Measurements from ENCODE around the gene SLC22A17.

DNA sequence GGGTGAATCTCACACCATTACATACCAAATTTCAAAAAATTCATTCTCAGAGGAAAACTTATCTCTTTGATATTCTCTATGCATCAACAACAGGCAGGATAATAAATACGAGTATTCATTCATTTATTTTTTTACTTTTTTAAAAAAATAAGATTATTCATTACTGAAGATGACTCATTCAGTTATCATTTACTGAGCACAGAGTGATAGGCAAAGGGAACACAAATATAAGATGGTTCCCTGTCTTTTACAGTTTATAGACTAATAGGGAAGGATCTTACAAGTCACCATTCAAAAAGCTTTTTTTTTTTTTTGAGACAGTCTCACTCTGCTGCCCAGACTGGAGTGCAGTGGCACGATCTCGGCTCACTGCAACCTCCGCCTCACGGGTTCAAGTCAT, 36.4 kb downstream of the SLC22A17 start:
- TF ChIP-seq CREB1 (IDR thresholded peaks at IDR 0.05), result no peak
- no peak for TF ChIP-seq CTBP2 (IDR thresholded peaks at IDR 0.05; ENCODE audit: borderline replicate concordance, insufficient read depth, insufficient read length, low read length)
- TF ChIP-seq, protein P1, sequence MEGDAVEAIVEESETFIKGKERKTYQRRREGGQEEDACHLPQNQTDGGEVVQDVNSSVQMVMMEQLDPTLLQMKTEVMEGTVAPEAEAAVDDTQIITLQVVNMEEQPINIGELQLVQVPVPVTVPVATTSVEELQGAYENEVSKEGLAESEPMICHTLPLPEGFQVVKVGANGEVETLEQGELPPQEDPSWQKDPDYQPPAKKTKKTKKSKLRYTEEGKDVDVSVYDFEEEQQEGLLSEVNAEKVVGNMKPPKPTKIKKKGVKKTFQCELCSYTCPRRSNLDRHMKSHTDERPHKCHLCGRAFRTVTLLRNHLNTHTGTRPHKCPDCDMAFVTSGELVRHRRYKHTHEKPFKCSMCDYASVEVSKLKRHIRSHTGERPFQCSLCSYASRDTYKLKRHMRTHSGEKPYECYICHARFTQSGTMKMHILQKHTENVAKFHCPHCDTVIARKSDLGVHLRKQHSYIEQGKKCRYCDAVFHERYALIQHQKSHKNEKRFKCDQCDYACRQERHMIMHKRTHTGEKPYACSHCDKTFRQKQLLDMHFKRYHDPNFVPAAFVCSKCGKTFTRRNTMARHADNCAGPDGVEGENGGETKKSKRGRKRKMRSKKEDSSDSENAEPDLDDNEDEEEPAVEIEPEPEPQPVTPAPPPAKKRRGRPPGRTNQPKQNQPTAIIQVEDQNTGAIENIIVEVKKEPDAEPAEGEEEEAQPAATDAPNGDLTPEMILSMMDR (IDR thresholded peaks at IDR 0.05; ENCODE audit: control extremely low read depth in 1 of 3, insufficient read depth in 1 of 3, low read depth in 1 of 3, low read length in 3 of 3), result no peak
- TF ChIP-seq TAF1 (IDR thresholded peaks at IDR 0.05; ENCODE audit: low read depth, low read length), result no peak
- no peak for TF ChIP-seq POLR2A (IDR thresholded peaks at IDR 0.05; ENCODE audit: control extremely low read depth in 1 of 2, low read depth in 2 of 2, low read length in 2 of 2)
- no peak for TF ChIP-seq HDAC6 (IDR thresholded peaks at IDR 0.05; ENCODE audit: low read depth, low read length)
- TF ChIP-seq, protein P2, sequence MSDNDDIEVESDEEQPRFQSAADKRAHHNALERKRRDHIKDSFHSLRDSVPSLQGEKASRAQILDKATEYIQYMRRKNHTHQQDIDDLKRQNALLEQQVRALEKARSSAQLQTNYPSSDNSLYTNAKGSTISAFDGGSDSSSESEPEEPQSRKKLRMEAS (IDR thresholded peaks at IDR 0.05), result no peak
- TF ChIP-seq TCF12 (IDR thresholded peaks at IDR 0.05; ENCODE audit: low read depth, low read length), result no peak
- TF ChIP-seq KDM1A (IDR thresholded peaks at IDR 0.05; ENCODE audit: borderline replicate concordance, low read length), result no peak
- TF ChIP-seq BRCA1 (IDR thresholded peaks at IDR 0.05; ENCODE audit: low read depth, low read length), result no peak

All from H1 (cell line).